Fibroblast of mammary gland (primary cell): ENCODE results near the gene SMIM13.

ENCODE experiments used
- DNase-seq: peaks from one replicate; pipeline ENCODE4 v3.0.0-alpha.2; 2010; ENCODE audit warnings: low read depth
- H3K4me3 ChIP-seq: 2 replicates; pipeline ENCODE4 v1.5.1; 2011; ENCODE audit warnings: low read depth, mild to moderate bottlenecking, low read length, moderate library complexity; ENCODE audit not compliant: control insufficient read depth
- CTCF ChIP-seq: conservative IDR thresholded peaks from 2 replicates; pipeline ENCODE4 v1.5.1; 2011; ENCODE audit warnings: low read depth, low read length, inconsistent platforms; ENCODE audit not compliant: control insufficient read depth, insufficient read depth

SMIM13 gene

GRCh38 chr6:11155589-11155988, 62.0 kb downstream of the SMIM13 start:
- no peak for DNase-seq
- no peak overlapping the region for H3K4me3 ChIP-seq
- no peak for TF ChIP-seq CTCF

GRCh38 chr6:11160199-11160598, 66.6 kb downstream of the SMIM13 start:
- no peak for TF ChIP-seq CTCF
- no peak overlapping the region for H3K4me3 ChIP-seq
- peak; percentile 59 for DNase-seq

- no peak for DNase-seq
- no peak for TF ChIP-seq CTCF
- no peak overlapping the region for H3K4me3 ChIP-seq
Observed at GRCh38 chr6:11161031-11161956, 67.7 kb downstream of the SMIM13 start.

- no peak for TF ChIP-seq CTCF
Observed at GRCh38 chr6:11162262-11162661, 68.6 kb downstream of the SMIM13 start.

GRCh38 chr6:11163932-11164331, 70.3 kb downstream of the SMIM13 start:
- DNase-seq, result no peak
- H3K4me3 ChIP-seq, result no peak overlapping the region
- TF ChIP-seq CTCF, result no peak

More at GRCh38 chr6:11162262-11162661, 68.6 kb downstream of the SMIM13 start:
- no peak overlapping the region for H3K4me3 ChIP-seq
- DNase-seq, result no peak

GRCh38 chr6:11164717-11165646, 71.3 kb downstream of the SMIM13 start:
- TF ChIP-seq CTCF, result no peak
- DNase-seq, result no peak
- no peak overlapping the region for H3K4me3 ChIP-seq
